LNCaP clone FGC (cell line): ENCODE measurements around the gene CHRNA10.

Experiments used
- DNase-seq: peaks from one replicate; pipeline ENCODE4 v3.0.0-alpha.2; 2011; ENCODE audit warnings: low read depth
- H3K4me3 ChIP-seq: 2 replicates; pipeline ENCODE4 v1.5.1; 2011; ENCODE audit warnings: mild to moderate bottlenecking, low read depth, low read length, control low read depth
- CTCF ChIP-seq: IDR thresholded peaks from 2 replicates; pipeline ENCODE4 v1.5.1; 2012; ENCODE audit warnings: mild to moderate bottlenecking; ENCODE audit not compliant: control insufficient read depth, insufficient read depth; ENCODE audit errors: extremely low read depth

The CHRNA10 gene

GRCh38 chr11:3635641-3636375 is 35.4 kb downstream of the CHRNA10 start:
- no peak overlapping the region for H3K4me3 ChIP-seq
- TF ChIP-seq CTCF: no peak
- no peak for DNase-seq

- H3K4me3 ChIP-seq: no peak overlapping the region
- no peak for DNase-seq
- no peak for TF ChIP-seq CTCF
Observed at GRCh38 chr11:3632070-3632660, 39.0 kb downstream of the CHRNA10 start.

GRCh38 chr11:3631331-3631730 is 39.9 kb downstream of the CHRNA10 start:
- DNase-seq: no peak
- no peak overlapping the region for H3K4me3 ChIP-seq
- no peak for TF ChIP-seq CTCF

- no peak for TF ChIP-seq CTCF
- no peak for DNase-seq
- no peak overlapping the region for H3K4me3 ChIP-seq
Observed at GRCh38 chr11:3627291-3627690, 43.9 kb downstream of the CHRNA10 start.

GRCh38 chr11:3626250-3626960 is 44.8 kb downstream of the CHRNA10 start:
- H3K4me3 ChIP-seq: no peak overlapping the region
- TF ChIP-seq CTCF: no peak
- no peak for DNase-seq

GRCh38 chr11:3623767-3624458 is 47.3 kb downstream of the CHRNA10 start:
- no peak for DNase-seq
- no peak overlapping the region for H3K4me3 ChIP-seq
- TF ChIP-seq CTCF: no peak
